LNCAP (cell line): ENCODE data around the gene TIMP3.
A peak's percentile ranks its signal among the peaks of the same experiment; 100 is the strongest.

Experiments
- CTCF ChIP-seq: fragments of 450-650 bp; IDR thresholded peaks from 2 replicates; pipeline ENCODE4 v1.5.1; 2017; ENCODE audit warnings: mild to moderate bottlenecking

Gene TIMP3

GRCh38 chr22:32760815-32761214 lies 40.7 kb upstream of the TIMP3 start:
- TF ChIP-seq CTCF: no peak

GRCh38 chr22:32761251-32761903 lies 40.1 kb upstream of the TIMP3 start:
- no peak for TF ChIP-seq CTCF

- no peak for TF ChIP-seq CTCF
Measured at GRCh38 chr22:32764330-32765131, 37.0 kb upstream of the TIMP3 start.

- no peak for TF ChIP-seq CTCF
Measured at GRCh38 chr22:32765132-32765618, 36.3 kb upstream of the TIMP3 start.

GRCh38 chr22:32771756-32772155 lies 29.7 kb upstream of the TIMP3 start:
- no peak for TF ChIP-seq CTCF

GRCh38 chr22:32775957-32776356 lies 25.5 kb upstream of the TIMP3 start:
- TF ChIP-seq CTCF: peak; percentile 65

- no peak for TF ChIP-seq CTCF
Measured at GRCh38 chr22:32776397-32776796, 25.1 kb upstream of the TIMP3 start.
